T-helper 1 cell treated with Interleukin-12 subunit alpha and Interleukin-12 subunit beta and Interleukin-4 antibody, amounts not matched to agents 30 ng/mL and 1 ng/mL, for 36 hours (primary cell): Measurements from ENCODE around the gene APBA3. TPM values are rescaled to one million over a fixed set of nuclear protein-coding genes. Genes with fewer than 3 reads are reported as not detected.

Source experiments
- intact Hi-C: fragments of 100-400 bp; cut with micrococcal nuclease; formaldehyde crosslinking; loops from one replicate; pipeline ENCODE4 v1.15.1; 2024
- total RNA-seq: library from RNA; stranded (reverse); gene quantifications from 2 replicates; pipeline ENCODE4 v1.2.3, GENCODE V29; 2022

Gene APBA3
- total RNA-seq, 1 donor from 2014 or later: 63.4 TPM

GRCh38 chr19:3751236-3751635, 10.3 kb downstream of the APBA3 start:
- intact Hi-C loops: no loop called here

GRCh38 chr19:3750211-3750610, 11.3 kb downstream of the APBA3 start:
- intact Hi-C loops: no loop called here

- intact Hi-C loops: no loop called here
Observed at GRCh38 chr19:3748965-3749364, 12.5 kb downstream of the APBA3 start.

- intact Hi-C loops: no loop called here
Observed at GRCh38 chr19:3746371-3747056, 15.0 kb downstream of the APBA3 start.

GRCh38 chr19:3745363-3746045, 16.0 kb downstream of the APBA3 start:
- intact Hi-C loops: no loop called here

GRCh38 chr19:3743486-3743885, 18.0 kb downstream of the APBA3 start:
- intact Hi-C loops: no loop called here

GRCh38 chr19:3740431-3740830, 21.1 kb downstream of the APBA3 start:
- intact Hi-C loops: no loop called here

- intact Hi-C loops: no loop called here
Observed at GRCh38 chr19:3738477-3739220, 22.8 kb downstream of the APBA3 start.

GRCh38 chr19:3737487-3738205, 23.8 kb downstream of the APBA3 start:
- intact Hi-C loops: no loop called here

GRCh38 chr19:3736106-3736724, 25.3 kb downstream of the APBA3 start:
- intact Hi-C loops: no loop called here

GRCh38 chr19:3734310-3734600, 27.2 kb downstream of the APBA3 start:
- intact Hi-C loops: no loop called here

- intact Hi-C loops: no loop called here
Observed at GRCh38 chr19:3733549-3734309, 27.8 kb downstream of the APBA3 start.

GRCh38 chr19:3732108-3732507, 29.4 kb downstream of the APBA3 start:
- intact Hi-C loops: no loop called here

- intact Hi-C loops: no loop called here
Observed at GRCh38 chr19:3730457-3730958, 31.0 kb downstream of the APBA3 start.

- intact Hi-C loops: no loop called here
Observed at GRCh38 chr19:3725640-3726310, 35.7 kb downstream of the APBA3 start.

- intact Hi-C loops: no loop called here
Observed at GRCh38 chr19:3725121-3725520, 36.4 kb downstream of the APBA3 start.

GRCh38 chr19:3723883-3724282, 37.6 kb downstream of the APBA3 start:
- intact Hi-C loops: no loop called here

- intact Hi-C loops: no loop called here
Observed at GRCh38 chr19:3723110-3723488, 38.4 kb downstream of the APBA3 start.

GRCh38 chr19:3722443-3723109, 38.9 kb downstream of the APBA3 start:
- intact Hi-C loops: no loop called here
